GM21526 (cell line): ENCODE measurements around the gene EPHA10.

Source experiments
- ATAC-seq: cut with Tn5 transposase; IDR thresholded peaks from one replicate; pipeline ENCODE4 v1.9.1; 2021; ENCODE audit warnings: moderate library complexity; ENCODE audit not compliant: unreplicated experiment, low FRiP score

EPHA10 gene

GRCh38 chr1:37764888-37765441 lies at the start of gene EPHA10:
EPHA10 (minus strand) TSS chr1:37765120; CDS start chr1:37765066, 54 bp downstream.
- no peak for ATAC-seq

DNA sequence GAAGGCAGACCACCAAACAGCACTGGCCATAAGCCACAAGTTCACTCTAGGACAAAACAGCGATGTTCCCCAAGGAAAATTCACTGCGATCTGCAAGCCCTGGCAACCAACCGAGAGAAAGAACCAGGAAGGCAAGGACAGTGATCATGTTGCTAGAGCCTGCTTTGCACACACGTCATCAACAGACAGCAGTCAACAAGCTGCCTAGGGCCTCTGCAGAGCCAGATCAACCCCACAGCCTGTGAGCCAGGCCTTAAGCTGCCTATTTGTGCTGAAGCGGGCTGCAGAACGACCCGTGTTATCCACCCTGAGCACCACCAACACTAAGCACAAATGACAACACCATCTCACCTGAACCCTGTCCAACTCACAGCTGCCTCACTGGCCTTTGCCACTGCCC lies 49.3 kb upstream of the EPHA10 start:
- no peak for ATAC-seq

DNA sequence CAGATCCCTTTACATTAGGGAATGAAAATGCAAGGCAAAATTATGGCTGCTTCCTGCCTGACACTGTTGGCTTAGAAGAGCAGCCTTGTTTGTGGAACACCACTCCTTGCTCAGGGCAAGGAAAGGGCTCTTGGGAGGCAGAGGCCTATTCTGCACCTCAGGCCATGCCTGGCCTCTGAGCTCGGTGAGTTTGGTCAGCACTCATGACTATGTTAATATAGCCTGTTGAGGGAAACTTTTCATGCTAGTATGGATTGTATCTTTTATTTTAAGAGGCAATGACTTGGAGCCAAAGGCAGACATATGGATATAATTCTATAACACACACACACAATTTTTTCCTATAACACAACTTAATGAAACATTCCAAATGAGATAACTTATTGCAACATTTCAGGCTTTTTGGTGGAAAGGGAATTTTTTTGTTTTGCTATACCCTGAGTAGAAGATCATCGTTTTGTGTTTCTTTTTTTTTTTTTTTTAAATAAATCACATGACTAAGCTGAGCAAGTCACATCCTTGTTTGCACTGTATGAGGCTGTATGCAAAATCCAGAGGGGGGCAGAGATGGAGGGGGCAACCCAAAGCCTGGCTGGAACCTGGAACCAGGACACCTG lies 48.7 kb upstream of the EPHA10 start:
- ATAC-seq = no peak

DNA sequence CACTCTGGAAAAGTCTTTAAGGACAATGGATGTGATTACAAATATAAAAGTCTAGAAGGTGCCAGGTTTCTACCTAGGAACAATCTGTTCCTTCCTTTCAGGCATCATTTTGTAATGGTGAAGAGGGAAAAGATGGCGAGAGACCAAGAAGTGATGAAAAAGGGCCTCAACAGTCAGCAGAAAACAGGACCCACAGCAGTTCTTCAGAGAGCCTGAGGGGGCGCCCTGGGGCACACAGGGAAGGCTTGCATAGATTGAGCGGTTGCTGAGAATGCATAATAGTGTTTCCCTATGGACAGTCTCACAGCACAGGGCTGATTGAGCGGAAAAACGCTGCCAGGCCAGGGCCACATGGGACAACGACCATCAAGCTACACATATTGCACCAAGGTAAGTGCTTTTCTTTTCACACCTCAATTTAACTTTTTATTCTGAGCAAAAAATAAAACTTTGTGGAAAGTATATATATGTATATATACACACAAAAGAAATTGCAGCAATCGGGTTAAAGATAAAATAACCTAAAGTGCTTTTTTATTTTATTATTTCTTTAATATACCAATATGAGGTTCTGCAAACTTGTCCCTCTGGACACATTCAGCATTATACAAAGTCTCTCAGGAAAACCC lies 46.2 kb upstream of the EPHA10 start:
- ATAC-seq = peak; percentile 42

- ATAC-seq = no peak
Observed at GRCh38 chr1:37809942-37810341, 45.0 kb upstream of the EPHA10 start.

DNA sequence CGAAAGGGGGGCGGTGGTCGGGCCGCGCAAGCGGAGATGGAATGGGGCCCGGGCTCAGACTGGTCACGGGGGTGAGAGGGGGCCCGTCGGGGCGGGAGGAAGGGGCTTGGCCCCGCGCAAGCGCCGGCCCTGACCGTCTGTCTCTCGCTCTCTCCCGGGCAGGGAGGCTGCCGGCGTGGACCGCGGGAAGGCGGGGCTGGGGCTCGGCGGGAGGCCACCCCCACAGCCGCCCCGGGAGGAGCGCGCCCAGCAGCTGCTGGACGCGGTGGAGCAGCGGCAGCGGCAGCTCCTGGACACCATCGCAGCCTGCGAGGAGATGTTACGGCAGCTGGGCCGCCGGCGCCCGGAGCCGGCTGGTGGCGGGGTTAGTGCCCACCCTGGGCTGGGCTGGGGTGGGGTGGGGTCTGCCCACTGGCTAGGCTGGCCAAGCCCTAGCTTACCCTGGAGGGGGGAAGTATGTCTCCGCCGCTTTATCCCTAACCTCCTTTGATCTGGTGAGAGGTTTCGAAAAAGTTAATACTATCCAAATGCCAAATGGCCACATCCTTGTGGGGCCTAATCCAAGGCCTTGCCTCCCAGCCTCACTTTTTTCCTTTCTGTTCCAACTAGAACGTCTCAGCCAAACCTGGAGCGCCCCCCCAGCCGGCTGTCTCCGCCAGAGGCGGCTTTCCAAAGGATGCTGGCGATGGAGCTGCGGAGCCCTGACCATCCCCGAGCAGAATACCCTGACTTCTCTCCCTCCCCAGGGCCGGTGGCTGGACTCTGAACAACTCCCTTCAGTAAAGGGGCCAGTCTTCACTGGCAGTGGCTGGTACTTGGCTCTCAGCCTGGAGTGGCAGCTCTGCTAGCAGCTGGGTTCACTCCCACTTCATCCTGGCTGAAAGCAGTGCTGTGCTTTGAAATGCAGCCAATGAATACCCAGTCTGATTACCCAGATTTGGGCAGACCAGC lies 43.7 kb upstream of the EPHA10 start:
- peak; percentile 23 for ATAC-seq

- peak; percentile 67 for ATAC-seq
Observed at GRCh38 chr1:37807555-37808368, 42.8 kb upstream of the EPHA10 start, which contains the start of the genes C1orf122 and YRDC. C1orf122 (plus strand) TSS chr1:37807790; CDS start chr1:37808405, 615 bp downstream. YRDC (minus strand) TSS chr1:37808208; CDS start chr1:37808180, 28 bp downstream.

DNA sequence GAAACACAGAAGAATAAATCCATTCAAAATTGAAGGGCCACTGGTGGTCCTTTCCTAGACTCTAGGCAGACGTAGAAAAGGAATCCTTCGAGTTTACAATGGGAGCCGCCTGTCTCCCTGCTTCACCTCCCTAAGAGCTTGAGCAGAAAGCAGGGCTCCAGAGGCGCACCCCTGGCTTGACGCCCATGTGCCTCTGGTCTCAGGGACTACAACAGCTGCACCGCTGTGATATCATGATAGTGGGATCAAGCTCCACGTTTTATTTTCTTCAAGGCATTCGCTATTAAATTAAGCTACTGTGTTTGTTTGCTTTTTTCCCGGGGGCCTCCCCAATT lies 42.3 kb upstream of the EPHA10 start:
- no peak for ATAC-seq

DNA sequence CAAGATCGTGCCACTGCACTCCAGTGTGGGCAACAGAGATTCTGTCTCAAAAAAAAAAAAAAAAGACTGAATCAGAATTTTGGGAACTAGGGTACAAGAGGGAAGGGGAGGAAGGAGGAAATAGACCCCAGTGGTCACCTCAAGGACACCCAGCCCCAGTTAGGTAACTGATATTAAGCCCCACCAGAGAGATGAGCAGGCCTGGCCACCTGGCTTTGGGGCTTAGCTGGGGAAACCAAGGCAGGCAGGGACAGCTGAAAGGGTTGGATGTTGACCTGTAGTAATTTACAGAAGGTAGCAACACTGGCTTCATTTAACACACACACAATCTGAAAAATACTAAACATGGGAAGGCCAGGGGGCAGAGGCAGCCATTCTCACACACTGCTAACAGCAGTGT lies 37.5 kb upstream of the EPHA10 start:
- ATAC-seq = no peak

- ATAC-seq = no peak
Observed at GRCh38 chr1:37797750-37798345, 32.9 kb upstream of the EPHA10 start.

GRCh38 chr1:37795340-37796125 lies 30.6 kb upstream of the EPHA10 start:
- ATAC-seq = no peak

GRCh38 chr1:37794372-37795339 lies 29.7 kb upstream of the EPHA10 start:
- peak; percentile 29 for ATAC-seq

DNA sequence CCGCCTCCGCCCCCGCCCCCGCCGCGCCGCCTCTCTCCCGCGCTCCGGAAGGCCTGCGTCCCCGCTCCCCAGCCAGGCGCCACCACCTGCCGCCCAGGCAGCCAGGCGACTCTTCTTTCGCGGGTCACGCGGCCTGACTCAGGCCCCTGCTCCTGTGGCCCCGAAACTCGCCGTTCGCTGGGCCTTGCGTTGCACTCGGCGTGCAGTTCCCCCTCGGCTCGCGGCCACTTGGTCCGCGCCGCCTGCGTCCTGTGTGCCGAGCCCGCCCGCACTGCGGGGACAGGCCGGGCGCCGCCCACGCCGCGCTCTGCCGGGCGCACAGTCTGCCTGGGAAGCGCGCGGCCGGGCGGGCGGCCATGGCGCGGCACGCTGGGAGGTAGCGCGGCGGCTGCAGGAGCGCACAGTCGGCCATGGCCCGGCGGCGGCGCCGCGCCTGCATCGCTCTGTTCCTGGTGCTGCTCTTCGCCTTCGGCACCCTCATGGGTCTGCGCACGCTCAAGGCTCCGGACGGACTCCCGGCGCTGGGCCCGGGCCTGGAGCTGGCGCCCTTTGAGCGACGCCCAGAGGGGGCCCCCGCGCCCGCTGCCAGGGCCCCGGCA lies 29.0 kb upstream of the EPHA10 start, which contains the start of gene MANEAL:
Gene MANEAL (plus strand): TSS at position 75 of the 599 bp plus-strand sequence. CDS start 336 bp downstream, at position 411.
- peak; percentile 51 for ATAC-seq

- no peak for ATAC-seq
Observed at GRCh38 chr1:37792943-37793686, 28.2 kb upstream of the EPHA10 start.

- ATAC-seq = no peak
Observed at GRCh38 chr1:37782491-37782890, 17.6 kb upstream of the EPHA10 start.

DNA sequence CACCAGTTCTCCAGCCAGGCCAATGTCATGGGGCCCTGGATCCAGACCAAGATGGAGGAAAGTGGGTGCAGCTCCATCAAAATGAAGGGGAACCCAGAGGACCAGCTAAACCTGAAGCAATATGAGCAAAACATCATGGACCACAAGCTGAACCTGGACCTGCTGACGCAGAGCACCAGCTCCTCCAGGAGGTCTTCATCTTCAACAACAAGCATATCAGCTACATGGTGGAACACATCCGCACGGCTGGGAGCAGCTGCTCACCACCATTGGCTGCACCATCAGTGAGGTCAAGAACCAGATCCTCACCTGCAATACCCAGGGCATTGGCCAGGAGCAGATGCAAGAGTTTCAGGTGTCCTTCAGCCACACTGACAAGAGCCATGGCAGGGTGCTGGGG lies 13.7 kb upstream of the EPHA10 start:
- no peak for ATAC-seq
